IgD-negative memory B cell (primary cell): Measurements from ENCODE around the gene SLC1A7. TPM values are rescaled to one million over a fixed set of nuclear protein-coding genes. Genes with fewer than 3 reads are reported as not detected.

ENCODE experiments used
- H3K27ac Mint-ChIP-seq, 3 donors: one replicate each; pipeline ENCODE4 v1.8.0; 2020 to 2022; ENCODE audit warnings: mild to moderate bottlenecking in 3 of 3, mixed read lengths in 3 of 3, moderate library complexity in 1 of 3
- H3K27me3 Mint-ChIP-seq: one replicate; pipeline ENCODE4 v1.8.0; 2021; ENCODE audit warnings: mixed read lengths
- H3K36me3 Mint-ChIP-seq: one replicate; pipeline ENCODE4 v1.8.0; 2020; ENCODE audit warnings: mild to moderate bottlenecking, mixed read lengths
- H3K4me1 Mint-ChIP-seq, 3 donors: one replicate each; pipeline ENCODE4 v1.8.0; 2020 to 2022; ENCODE audit warnings: mixed read lengths in 3 of 3, mild to moderate bottlenecking in 1 of 3
- H3K4me3 Mint-ChIP-seq, 4 donors: one replicate each; pipeline ENCODE4 v1.8.0; 2020 to 2022; ENCODE audit warnings: mild to moderate bottlenecking in 4 of 4, mixed read lengths in 4 of 4, moderate library complexity in 3 of 4
- H3K9me3 Mint-ChIP-seq, 3 donors: one replicate each; pipeline ENCODE4 v1.8.0; 2020 to 2021; ENCODE audit warnings: mixed read lengths in 3 of 3, mild to moderate bottlenecking in 1 of 3
- polyA plus RNA-seq: library from polyadenylated mRNA; unstranded; fragments of 300-500 nt; fragmentation: Illumina TruSeq; gene quantifications from one replicate; pipeline ENCODE4 v1.2.3, GENCODE V29; 2021

Gene SLC1A7
- polyA plus RNA-seq, 1 donor from 2014 or later: not detected

DNA sequence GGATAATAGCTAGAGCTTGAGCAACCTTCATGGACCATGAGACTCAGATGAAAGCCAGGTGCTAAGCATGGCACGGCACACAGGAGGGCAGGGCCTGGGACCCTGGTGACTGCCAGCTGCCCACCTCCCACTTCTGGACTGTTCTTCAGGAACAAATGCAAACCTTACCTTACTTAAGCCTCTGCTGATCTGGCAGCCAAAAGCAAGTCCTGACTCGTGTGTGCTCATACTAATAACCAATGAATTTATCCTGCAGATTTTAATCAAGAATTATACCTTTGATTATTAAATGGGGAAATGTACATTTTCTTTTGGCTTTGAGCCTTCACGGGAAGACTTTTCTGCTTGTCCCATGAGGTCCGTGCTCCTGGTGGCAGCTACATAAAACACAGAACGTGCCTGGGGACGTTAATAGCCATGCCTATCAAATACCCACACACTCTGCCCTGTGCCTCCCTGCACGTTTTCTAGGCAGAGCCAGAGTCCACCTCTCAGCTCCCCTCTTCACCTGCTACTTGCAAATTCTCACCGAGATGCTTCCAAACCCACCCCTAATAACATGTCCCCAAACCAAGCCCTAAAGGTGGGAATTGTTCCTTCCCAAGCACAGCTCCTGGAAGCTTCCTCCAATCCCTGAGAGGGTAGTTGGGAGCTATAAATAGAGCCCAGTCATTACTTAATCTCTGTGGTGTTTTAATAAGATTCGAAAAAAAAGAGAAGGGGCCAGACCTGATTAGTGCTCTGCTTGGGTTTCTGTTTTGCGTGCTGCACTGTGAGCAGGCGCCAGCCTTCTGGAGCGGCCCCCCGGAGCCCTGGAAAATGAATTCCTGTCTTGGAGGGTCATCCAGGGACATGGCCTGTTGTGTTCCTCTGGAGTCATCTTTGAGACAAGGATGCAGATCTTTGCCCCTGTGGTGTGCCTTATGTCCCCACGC lies 33.5 kb downstream of the SLC1A7 start:
- no peak overlapping the region for H3K27ac Mint-ChIP-seq
- no peaks in the 10 kb centered on the region for H3K36me3 Mint-ChIP-seq
- peaks cover 0 to 2% (median 0%) of the 10 kb centered on the region in 3 donors for H3K9me3 Mint-ChIP-seq
- peaks cover 0 to 1% (median 0%) of the 10 kb centered on the region in 3 donors for H3K4me1 Mint-ChIP-seq
- H3K4me3 Mint-ChIP-seq: no peak overlapping the region
- peaks cover 4% of the 10 kb centered on the region for H3K27me3 Mint-ChIP-seq

DNA sequence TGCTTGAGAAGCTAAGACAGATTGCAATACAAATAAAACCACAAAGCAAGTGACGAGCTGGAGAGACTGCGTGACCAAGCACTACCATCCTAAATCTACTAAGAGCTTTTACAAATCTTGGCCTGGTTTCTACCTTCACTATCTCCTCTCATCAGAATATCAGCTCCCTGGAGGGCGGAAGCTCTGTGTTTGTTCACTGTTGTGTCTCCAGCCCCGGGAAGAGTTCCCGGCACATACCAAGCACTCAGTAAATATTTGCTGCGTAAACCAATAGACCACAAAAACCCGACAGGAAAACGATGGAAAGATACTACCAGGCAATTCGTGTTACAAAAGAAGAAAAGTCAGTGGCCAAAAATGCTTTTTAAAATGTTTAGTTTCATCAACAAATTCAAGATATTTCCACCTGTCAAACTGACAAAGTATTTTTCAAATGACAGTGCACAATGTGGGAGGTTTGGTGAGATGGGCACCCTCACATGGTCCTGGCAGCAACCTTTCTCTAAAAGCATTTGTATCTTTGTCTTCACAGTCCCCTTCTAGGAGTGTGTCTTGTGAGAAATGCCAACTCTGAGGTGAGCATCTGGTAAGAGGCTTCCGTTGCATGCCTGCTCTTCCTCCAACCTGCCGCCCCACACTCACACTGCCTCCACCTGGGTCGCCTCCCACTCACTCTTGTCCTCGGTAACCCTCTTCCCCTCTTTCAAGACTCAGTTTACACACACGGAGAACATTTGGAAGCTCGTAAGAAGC lies 34.7 kb downstream of the SLC1A7 start:
- no peak overlapping the region for H3K4me3 Mint-ChIP-seq
- peaks cover 0 to 1% (median 0%) of the 10 kb centered on the region in 3 donors for H3K4me1 Mint-ChIP-seq
- H3K36me3 Mint-ChIP-seq: no peaks in the 10 kb centered on the region
- H3K27ac Mint-ChIP-seq: no peak overlapping the region
- H3K27me3 Mint-ChIP-seq: peaks cover 4% of the 10 kb centered on the region
- H3K9me3 Mint-ChIP-seq: peaks cover 0 to 2% (median 0%) of the 10 kb centered on the region in 3 donors

DNA sequence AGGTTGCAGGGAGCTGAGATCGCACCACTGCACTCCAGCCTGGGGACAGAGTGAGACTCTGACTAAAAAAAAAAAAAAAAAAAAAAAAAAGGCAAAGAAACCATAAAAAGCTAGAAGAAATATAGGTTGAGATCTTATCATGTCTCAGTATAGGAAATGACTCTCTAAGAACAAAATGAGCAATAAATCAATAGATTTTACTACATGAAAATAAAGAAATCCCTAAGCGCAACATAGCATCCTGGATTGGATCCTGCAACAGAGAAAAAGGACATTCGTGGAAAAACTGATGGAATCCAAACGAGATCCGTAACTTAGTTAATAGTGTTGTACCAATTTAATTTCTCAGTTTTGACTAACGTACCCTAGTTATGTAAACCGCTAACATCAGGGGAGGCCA lies 35.3 kb downstream of the SLC1A7 start:
- no peak overlapping the region for H3K27ac Mint-ChIP-seq

DNA sequence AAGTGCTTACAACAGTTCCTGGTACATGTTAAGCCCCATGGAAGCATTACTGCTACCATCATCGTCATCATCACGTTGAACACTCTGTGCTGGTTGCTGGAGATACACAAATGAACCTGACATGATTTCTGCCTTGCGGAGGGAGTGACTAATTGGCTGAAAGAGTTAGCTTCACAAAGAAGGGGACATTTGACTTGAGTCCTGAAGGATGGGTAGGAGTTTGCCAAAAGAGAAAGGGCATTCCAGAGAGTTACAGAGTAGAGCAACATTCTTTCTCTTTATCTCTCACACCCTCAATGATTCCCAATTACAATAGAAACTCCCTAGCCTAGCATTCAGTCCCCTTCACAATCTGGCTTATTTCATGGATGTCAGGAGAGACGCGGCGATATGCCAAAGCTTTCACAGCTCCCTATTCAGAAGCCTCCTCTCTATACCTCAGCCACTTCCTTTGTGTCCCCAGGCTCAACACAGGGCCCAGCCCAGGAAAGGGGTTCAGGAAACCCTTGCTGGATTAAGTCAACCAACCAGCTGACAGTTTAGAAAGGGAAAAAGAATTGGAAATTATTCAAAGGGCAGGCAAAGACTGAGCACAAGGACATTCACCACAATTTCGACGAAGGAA lies 38.0 kb downstream of the SLC1A7 start:
- Mint-ChIP-seq H3K4me3 (no peak overlapping the region), H3K27ac (no peak overlapping the region), H3K9me3 (no peaks in the 10 kb centered on the region), H3K4me1 (no peaks in the 10 kb centered on the region), H3K36me3 (no peaks in the 10 kb centered on the region), H3K27me3 (no peaks in the 10 kb centered on the region)

More for the DNA sequence above, 35.3 kb downstream of the SLC1A7 start:
- H3K36me3 Mint-ChIP-seq: no peaks in the 10 kb centered on the region
- H3K27me3 Mint-ChIP-seq: peaks cover 3% of the 10 kb centered on the region
- peaks cover 0 to 1% (median 0%) of the 10 kb centered on the region in 3 donors for H3K4me1 Mint-ChIP-seq
- H3K9me3 Mint-ChIP-seq: peaks cover 0 to 2% (median 0%) of the 10 kb centered on the region in 3 donors
- no peak overlapping the region for H3K4me3 Mint-ChIP-seq

DNA sequence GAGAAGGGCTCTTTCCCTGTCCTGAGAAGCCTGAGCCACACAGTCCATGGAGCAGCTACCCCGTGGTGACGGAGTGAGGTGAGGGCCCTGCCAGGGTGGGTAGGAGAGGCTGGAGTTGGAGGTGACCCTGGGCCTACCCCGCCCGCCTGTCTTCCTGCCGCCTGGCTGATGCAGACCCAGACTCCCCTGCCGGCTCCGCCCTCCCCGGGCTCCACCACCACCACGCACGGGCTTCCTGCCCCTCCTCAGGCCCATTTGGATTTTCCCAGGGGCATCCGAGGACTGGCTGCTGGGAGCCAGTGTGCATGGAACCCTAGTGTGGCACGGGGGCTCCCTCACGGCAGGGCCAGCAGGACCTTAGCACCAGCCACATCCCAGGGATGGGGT lies 47.9 kb downstream of the SLC1A7 start:
- H3K4me1 Mint-ChIP-seq: peaks cover 0 to 1% (median 0%) of the 10 kb centered on the region in 3 donors
- no peaks in the 10 kb centered on the region for H3K36me3 Mint-ChIP-seq
- H3K27me3 Mint-ChIP-seq: no peaks in the 10 kb centered on the region
- H3K27ac Mint-ChIP-seq: no peak overlapping the region
- no peaks in the 10 kb centered on the region for H3K9me3 Mint-ChIP-seq
- H3K4me3 Mint-ChIP-seq: no peak overlapping the region

DNA sequence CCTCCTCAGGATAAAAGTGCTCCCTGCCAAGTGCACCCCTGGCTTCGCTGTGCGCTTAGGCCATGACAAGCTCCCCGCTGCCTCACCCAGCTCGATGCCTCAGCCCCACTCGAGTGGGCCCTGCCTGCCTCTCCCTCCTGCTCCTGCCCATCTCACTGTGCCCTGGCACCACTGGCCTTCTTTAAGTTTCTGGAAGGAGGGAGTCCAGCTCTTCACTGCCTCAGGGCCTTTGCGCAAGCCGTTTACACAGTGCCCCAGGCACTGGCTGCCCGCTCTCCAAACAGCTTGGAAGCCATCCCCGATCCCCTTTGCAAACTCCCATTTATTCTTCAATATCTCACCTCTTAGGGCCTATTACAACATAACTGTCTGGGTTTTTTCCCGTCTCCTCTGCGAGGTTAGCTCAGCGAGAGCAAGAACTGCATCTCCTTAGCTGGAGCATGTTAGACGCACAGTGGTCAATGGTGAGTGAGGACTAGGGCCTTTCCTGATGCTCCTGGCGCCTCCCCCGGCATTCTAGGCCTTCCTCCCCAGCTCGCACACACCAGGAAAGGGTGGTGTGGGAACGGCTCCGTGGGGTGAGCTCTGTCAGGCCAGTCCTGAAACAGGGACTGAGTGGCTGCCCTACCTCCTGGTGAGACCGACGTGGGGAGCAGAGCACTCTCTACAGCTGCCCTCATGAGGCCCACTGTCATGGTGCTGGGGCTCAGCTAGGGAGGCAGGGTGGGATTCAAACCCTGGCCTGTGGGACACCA lies 48.5 kb downstream of the SLC1A7 start:
- no peaks in the 10 kb centered on the region for H3K9me3 Mint-ChIP-seq
- H3K27ac Mint-ChIP-seq: no peak overlapping the region
- H3K27me3 Mint-ChIP-seq: no peaks in the 10 kb centered on the region
- H3K36me3 Mint-ChIP-seq: no peaks in the 10 kb centered on the region
- peaks cover 0 to 1% (median 0%) of the 10 kb centered on the region in 3 donors for H3K4me1 Mint-ChIP-seq
- H3K4me3 Mint-ChIP-seq: no peak overlapping the region

DNA sequence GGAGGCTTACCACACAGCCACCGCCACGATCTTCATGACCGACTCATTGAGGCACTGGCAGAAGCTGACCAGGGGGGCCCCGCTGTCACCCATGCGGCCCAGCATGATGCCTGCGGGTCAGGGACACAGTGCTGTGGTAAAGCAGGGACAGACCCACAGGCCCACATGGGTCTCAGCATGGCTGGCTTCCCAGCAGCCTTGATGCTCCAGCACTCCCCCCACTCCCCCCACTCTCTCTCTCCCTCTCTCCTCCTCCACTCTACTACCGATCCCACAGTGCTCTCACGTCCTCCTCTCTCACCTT lies 49.0 kb downstream of the SLC1A7 start:
- peaks cover 0 to 1% (median 0%) of the 10 kb centered on the region in 3 donors for H3K4me1 Mint-ChIP-seq
- H3K36me3 Mint-ChIP-seq: no peaks in the 10 kb centered on the region
- H3K27ac Mint-ChIP-seq: no peak overlapping the region
- H3K27me3 Mint-ChIP-seq: no peaks in the 10 kb centered on the region
- H3K9me3 Mint-ChIP-seq: no peaks in the 10 kb centered on the region
- no peak overlapping the region for H3K4me3 Mint-ChIP-seq

DNA sequence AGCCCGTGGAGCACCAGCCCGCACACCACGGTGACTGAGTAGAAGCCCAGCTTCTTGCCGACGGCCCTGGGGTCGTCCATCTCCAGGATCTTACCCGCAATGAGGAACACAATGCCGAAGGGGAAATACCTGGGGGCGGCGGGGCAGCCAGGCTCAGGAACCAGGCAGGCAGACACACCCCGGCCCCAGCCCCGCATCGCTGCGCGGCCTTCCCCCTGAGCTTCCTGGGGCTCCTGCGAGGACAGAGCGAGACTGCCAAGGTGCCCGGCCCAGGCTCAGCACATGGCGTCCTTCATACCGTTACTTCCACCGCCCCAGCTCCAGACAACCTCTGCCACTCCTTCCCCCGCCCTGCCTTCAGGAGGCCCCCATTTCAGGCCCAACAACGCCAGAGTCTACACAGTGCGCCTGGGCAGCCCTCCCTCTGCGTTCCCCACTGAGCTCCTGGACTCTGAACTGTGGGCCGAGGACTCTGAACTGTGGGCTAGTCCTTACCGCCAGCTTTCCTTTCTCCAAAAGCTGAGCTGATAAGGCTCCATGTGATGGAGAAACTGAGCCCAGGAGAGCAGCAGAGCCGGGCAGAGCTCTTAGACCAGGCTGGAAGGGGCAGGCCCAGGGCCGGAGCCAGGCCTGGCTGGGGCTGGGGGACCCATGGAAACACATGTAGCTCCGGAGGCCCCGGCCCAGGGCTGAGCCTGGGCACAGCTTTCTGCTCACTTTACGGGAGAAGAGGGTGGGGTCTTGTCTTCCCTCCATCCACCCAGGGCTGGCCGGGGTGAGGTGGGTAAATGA lies 49.6 kb downstream of the SLC1A7 start:
- Mint-ChIP-seq H3K27ac (no peak overlapping the region), H3K27me3 (no peaks in the 10 kb centered on the region), H3K4me3 (no peak overlapping the region), H3K36me3 (no peaks in the 10 kb centered on the region), H3K9me3 (no peaks in the 10 kb centered on the region), H3K4me1 (peaks cover 0 to 1% (median 0%) of the 10 kb centered on the region in 3 donors)

DNA sequence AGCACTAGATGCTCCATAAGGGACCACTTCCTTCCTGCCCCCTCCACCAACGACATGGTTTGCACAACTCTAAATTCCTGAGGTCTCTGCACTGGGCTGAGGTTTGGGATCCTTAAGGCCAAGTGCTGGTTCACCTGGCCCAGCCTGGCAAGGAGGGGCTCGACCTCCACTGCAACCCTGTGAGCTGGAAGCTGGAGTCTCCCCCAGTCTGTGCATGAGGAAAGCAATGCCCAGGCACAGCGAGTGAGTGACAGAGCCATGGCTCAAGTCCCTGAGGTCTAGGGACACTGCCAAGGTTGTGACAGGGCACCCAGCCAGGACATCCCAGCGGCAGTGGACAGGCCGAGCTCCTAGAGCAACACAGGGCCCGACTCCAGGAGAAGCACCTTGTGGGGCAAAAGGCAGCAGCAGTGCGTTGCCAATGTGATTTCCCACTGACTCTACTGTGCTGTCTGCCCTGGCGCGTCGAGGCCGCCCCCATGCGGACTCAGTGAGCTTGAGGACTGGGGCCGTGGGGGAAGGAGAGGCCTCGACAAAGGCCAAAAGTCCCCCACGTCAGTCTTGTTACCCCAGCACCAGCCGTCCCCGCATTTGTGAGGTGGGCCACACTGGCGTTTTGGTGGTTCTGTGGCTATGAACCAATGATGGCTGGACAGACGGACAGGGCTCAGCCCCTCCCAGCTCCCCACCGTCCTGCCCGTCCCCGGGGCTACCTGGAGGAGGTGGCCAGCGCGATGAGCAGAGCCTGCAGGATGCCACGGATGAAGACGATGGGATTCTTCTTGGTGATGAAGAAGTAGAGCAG lies 50.4 kb downstream of the SLC1A7 start:
- H3K27ac Mint-ChIP-seq: no peak overlapping the region
- H3K36me3 Mint-ChIP-seq: no peaks in the 10 kb centered on the region
- H3K27me3 Mint-ChIP-seq: no peaks in the 10 kb centered on the region
- H3K4me3 Mint-ChIP-seq: no peak overlapping the region
- H3K9me3 Mint-ChIP-seq: no peaks in the 10 kb centered on the region
- H3K4me1 Mint-ChIP-seq: peaks cover 0 to 1% (median 0%) of the 10 kb centered on the region in 3 donors

DNA sequence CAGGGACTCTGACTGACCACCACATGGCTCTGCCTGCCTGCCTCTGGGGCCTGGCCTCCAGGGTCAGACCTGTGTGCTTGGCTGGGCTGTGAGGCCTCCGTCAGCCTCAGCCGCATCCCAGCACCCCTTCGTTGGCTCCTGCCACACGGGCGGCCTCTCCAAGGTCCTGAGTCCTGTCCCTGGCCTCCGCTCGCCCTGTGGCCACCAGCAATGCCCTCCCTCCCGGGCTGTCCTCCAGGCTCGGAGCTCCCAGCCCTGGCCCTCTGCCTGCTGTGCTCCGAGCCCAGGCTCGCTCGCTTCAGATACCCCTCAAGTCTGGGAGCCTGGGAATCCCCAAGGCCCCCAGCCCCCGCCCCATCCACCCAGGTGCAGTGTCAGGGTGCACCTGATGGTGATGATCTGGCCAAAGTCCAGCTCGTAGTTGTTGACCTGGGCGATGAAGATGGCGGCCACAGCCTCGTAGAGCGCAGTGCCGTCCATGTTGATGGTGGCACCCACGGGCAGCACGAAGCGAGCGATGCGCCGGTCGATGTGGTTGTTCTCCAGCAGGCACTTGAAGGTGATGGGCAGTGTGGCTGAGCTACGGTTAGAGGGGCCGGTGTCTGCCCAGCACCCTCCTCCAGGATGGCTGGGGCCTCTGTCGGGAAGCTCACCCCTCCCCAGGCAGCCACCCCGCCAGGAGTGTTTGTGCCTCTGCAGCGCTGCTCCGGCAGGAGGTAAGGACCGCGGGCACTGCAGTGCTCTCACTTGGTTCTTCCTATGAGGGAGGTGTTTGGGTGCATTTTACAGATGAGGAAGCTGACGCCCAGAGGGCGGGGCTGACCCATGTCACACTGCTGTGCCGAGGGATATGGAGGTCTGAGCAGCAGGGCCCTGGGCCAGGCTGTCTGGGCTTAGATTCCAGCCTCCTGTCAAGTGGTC lies 52.0 kb downstream of the SLC1A7 start:
- no peaks in the 10 kb centered on the region for H3K36me3 Mint-ChIP-seq
- H3K4me3 Mint-ChIP-seq: no peak overlapping the region
- H3K9me3 Mint-ChIP-seq: no peaks in the 10 kb centered on the region
- H3K27ac Mint-ChIP-seq: no peak overlapping the region
- peaks cover 0 to 1% (median 0%) of the 10 kb centered on the region in 3 donors for H3K4me1 Mint-ChIP-seq
- H3K27me3 Mint-ChIP-seq: no peaks in the 10 kb centered on the region

DNA sequence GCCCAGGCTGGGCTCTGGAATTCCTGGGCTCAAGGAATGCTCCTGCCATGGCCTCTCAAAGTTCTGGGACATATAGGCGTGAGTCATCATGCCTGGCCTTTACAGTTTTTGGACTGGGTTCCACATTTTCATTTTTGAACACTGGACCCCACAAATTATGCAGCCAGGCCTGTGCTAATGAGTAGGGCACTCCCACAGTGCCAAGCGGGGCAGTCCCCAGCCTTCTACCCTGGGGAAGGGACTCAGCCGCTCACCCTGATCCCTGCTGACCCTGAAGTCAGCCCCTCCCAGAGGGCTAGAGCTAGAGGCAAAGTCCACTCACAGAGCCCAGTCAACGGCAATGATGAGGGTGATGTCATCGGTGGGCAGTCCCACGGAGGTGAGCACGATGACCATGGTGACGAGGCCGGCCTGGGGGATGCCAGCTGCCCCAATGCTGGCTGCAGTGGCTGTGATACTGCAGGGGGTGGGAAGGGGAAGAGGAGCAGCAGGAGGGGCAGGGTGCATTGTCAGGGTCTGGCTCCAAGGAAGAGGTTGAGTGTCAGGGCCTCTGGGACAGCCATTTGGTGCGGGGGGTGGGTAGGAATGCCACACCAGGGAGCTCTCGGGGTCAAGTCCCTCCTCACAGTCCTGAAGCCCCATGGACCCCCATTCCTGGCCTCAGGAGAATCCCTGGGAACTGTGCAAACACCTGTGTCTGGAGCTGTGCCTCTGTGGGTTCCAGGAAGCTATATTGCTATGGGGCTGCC lies 52.8 kb downstream of the SLC1A7 start:
- Mint-ChIP-seq H3K4me3 (no peak overlapping the region), H3K27me3 (no peaks in the 10 kb centered on the region), H3K4me1 (peaks cover 0 to 1% (median 0%) of the 10 kb centered on the region in 3 donors), H3K36me3 (no peaks in the 10 kb centered on the region), H3K27ac (no peak overlapping the region), H3K9me3 (no peaks in the 10 kb centered on the region)

DNA sequence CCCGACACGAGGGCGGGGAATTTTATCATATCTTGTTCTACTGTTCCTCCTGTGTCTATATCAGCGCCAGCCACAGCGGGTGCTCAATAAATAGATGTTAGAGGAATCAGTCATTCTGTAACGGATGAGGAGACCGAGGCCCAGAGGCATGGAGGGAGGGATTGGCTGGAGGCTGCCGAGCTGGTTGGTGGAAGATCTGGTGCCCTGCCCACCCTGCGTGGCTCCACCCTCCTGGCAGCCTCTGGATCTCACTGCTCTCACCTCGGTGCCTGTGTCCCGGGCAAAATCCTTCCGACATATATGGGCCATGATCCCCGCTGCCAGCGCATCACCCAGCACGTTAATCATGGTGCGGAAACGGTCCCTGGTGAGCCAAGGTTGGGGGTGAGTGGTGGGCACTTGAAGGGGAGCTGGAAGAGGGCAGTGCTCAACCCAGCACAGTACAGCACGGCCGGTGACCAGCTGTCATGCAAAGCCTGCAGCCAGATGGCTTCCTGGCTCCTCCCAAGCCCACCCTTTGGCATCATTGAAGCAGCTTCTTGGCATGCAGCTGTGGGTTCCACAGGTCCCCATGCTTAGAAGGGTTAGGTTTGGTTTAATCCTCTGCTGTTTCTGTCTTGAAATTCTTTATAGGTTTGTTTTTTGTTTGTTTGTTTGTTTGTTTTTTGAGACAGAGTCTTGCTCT lies 53.7 kb downstream of the SLC1A7 start:
- H3K27me3 Mint-ChIP-seq: no peaks in the 10 kb centered on the region
- H3K4me3 Mint-ChIP-seq: no peak overlapping the region
- H3K9me3 Mint-ChIP-seq: no peaks in the 10 kb centered on the region
- peaks cover 0 to 1% (median 0%) of the 10 kb centered on the region in 3 donors for H3K4me1 Mint-ChIP-seq
- no peak overlapping the region for H3K27ac Mint-ChIP-seq
- H3K36me3 Mint-ChIP-seq: no peaks in the 10 kb centered on the region
